Measurements from ENCODE around the gene CEP83.

DNA sequence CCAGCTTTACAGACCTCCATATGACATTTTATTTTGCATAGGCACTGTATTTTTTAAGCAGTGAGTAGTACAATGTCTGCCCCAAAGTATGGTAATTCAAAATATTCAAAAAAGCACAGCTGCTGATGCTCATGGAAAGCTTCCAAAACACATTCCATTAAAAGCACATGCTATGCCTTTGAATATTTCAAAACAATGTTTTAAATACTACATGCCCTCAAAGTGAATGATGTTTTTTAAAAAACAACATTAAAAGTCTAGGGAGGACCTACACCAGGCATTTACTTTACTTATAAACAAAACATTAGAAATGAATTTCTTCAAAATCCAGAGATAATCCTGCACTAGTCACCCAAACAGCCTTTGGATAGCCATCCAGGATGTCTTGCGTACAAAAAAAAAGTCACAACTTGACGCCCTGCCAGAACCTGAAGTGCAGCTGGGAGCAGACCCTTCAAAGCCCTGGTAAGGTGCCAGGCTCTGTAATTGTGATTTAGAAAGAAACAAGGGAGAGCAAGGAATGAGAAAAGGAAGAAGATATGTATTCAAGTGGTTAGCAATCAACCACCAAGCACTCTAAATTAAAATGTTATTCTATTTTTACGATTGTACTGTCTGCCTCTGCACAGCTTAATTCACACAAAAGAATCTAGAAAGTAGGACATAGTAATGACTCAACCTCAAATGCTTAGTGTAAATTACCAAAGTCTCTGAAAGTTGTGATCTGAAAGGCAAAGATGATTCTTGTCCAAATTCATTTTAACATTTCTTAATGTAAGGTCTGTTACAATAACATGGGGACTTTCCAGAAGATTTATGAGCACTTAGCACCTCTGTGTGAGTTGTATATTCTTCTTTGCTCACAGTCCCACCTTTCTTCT, 31.9 kb downstream of the CEP83 start:
- no peak for TF ChIP-seq GATA2 (IDR thresholded peaks at IDR 0.05; ENCODE audit: low read depth, low read length)
- no peak for TF ChIP-seq GATA3 (IDR thresholded peaks at IDR 0.05; ENCODE audit: low read depth, low read length)
